GM18858 (cell line): ENCODE measurements around the gene SCEL.
"Not testable (repeated sequence)": the region's sequence is repeated elsewhere in the genome, so short reads cannot be mapped to it uniquely, and the experiment has no call there.

ENCODE experiments used
- ATAC-seq: cut with Tn5 transposase; IDR thresholded peaks from one replicate; pipeline ENCODE4 v1.9.1; 2021; ENCODE audit not compliant: unreplicated experiment

The SCEL gene

GRCh38 chr13:77653301-77653700 lies 117.8 kb downstream of the SCEL start:
- no peak for ATAC-seq

- not testable (repeated sequence) for ATAC-seq
Observed at GRCh38 chr13:77660016-77660415, 124.5 kb downstream of the SCEL start.

GRCh38 chr13:77660841-77661250 lies 125.3 kb downstream of the SCEL start:
- ATAC-seq = no peak

- not testable (repeated sequence) for ATAC-seq
Observed at GRCh38 chr13:77662301-77662700, 126.8 kb downstream of the SCEL start.

GRCh38 chr13:77662831-77663230 lies 127.3 kb downstream of the SCEL start:
- not testable (repeated sequence) for ATAC-seq

- ATAC-seq = no peak
Observed at GRCh38 chr13:77674852-77675251, 139.3 kb downstream of the SCEL start.

- no peak for ATAC-seq
Observed at GRCh38 chr13:77678691-77679235, 143.3 kb downstream of the SCEL start.

- no peak for ATAC-seq
Observed at GRCh38 chr13:77687799-77688198, 152.3 kb downstream of the SCEL start.

- ATAC-seq = no peak
Observed at GRCh38 chr13:77691871-77692270, 156.4 kb downstream of the SCEL start.

GRCh38 chr13:77692746-77693448 lies 157.4 kb downstream of the SCEL start:
- no peak for ATAC-seq

- ATAC-seq = no peak
Observed at GRCh38 chr13:77693449-77693940, 158.0 kb downstream of the SCEL start.
